ENCODE results near the gene DHTKD1.

GRCh38 chr10:12055732-12056131, 13.0 kb upstream of the DHTKD1 start:
- TF ChIP-seq, protein P1, sequence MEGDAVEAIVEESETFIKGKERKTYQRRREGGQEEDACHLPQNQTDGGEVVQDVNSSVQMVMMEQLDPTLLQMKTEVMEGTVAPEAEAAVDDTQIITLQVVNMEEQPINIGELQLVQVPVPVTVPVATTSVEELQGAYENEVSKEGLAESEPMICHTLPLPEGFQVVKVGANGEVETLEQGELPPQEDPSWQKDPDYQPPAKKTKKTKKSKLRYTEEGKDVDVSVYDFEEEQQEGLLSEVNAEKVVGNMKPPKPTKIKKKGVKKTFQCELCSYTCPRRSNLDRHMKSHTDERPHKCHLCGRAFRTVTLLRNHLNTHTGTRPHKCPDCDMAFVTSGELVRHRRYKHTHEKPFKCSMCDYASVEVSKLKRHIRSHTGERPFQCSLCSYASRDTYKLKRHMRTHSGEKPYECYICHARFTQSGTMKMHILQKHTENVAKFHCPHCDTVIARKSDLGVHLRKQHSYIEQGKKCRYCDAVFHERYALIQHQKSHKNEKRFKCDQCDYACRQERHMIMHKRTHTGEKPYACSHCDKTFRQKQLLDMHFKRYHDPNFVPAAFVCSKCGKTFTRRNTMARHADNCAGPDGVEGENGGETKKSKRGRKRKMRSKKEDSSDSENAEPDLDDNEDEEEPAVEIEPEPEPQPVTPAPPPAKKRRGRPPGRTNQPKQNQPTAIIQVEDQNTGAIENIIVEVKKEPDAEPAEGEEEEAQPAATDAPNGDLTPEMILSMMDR (IDR thresholded peaks at IDR 0.05), result no peak
- TF ChIP-seq POLR2A (IDR thresholded peaks at IDR 0.05), result no peak
